Progenitor cell of endocrine pancreas (in vitro differentiated cells): ENCODE results near the gene PHACTR1. TPM values are rescaled to one million over a fixed set of nuclear protein-coding genes. Genes with fewer than 3 reads are reported as not detected.
"Not testable (repeated sequence)": the region's sequence is repeated elsewhere in the genome, so short reads cannot be mapped to it uniquely, and the experiment has no call there.

Experiments
- DNase-seq: peaks from one replicate; pipeline ENCODE4 v3.0.0; 2021; ENCODE audit warnings: low spot score; ENCODE audit not compliant: unreplicated experiment
- H3K27ac Mint-ChIP-seq: 2 replicates; pipeline ENCODE4 v1.8.0; 2021; ENCODE audit warnings: mild to moderate bottlenecking, moderate library complexity, mixed read lengths
- H3K27me3 Mint-ChIP-seq: 2 replicates; pipeline ENCODE4 v1.8.0; 2021; ENCODE audit warnings: mixed read lengths
- H3K36me3 Mint-ChIP-seq: 2 replicates; pipeline ENCODE4 v1.8.0; 2022; ENCODE audit warnings: mixed read lengths; ENCODE audit not compliant: insufficient read depth
- H3K4me1 Mint-ChIP-seq: 2 replicates; pipeline ENCODE4 v1.8.0; 2021; ENCODE audit warnings: low read depth, mixed read lengths
- H3K4me3 Mint-ChIP-seq: 2 replicates; pipeline ENCODE4 v1.8.0; 2021; ENCODE audit warnings: low read depth, mild to moderate bottlenecking, moderate library complexity, mixed read lengths
- H3K9me3 Mint-ChIP-seq: 2 replicates; pipeline ENCODE4 v1.8.0; 2021; ENCODE audit warnings: low read depth, mixed read lengths
- CTCF ChIP-seq: fragments of 200-600 bp; sonication (generic); IDR thresholded peaks from one replicate; pipeline ENCODE4 v1.5.0; 2021; ENCODE audit warnings: antibody characterized with exemption, mild to moderate bottlenecking; ENCODE audit not compliant: unreplicated experiment
- total RNA-seq: library from RNA; stranded (reverse); gene quantifications from 2 replicates; pipeline ENCODE4 v1.2.1, GENCODE V29; 2021

The PHACTR1 gene
- total RNA-seq, 1 donor from 2014 or later: 8.6 TPM

GRCh38 chr6:12720310-12720709, 3.7 kb downstream of the PHACTR1 start:
- Mint-ChIP-seq H3K4me3 (no peak overlapping the region), H3K27me3 (peaks cover 27% of the 10 kb centered on the region), H3K9me3 (no peaks in the 10 kb centered on the region), H3K4me1 (no peaks in the 10 kb centered on the region), H3K27ac (no peak overlapping the region), H3K36me3 (no peaks in the 10 kb centered on the region)
- no peak for DNase-seq
- no peak for TF ChIP-seq CTCF

- Mint-ChIP-seq H3K27me3 (peaks cover 21% of the 10 kb centered on the region), H3K27ac (no peak overlapping the region), H3K9me3 (no peaks in the 10 kb centered on the region), H3K36me3 (no peaks in the 10 kb centered on the region), H3K4me1 (no peaks in the 10 kb centered on the region), H3K4me3 (no peak overlapping the region)
- no peak for DNase-seq
- no peak for TF ChIP-seq CTCF
These were observed 8.7 kb downstream of the PHACTR1 start for GRCh38 chr6:12725263-12725662.

GRCh38 chr6:12729467-12729866, 12.9 kb downstream of the PHACTR1 start:
- Mint-ChIP-seq H3K27me3 (peaks cover 22% of the 10 kb centered on the region), H3K4me3 (no peak overlapping the region), H3K4me1 (no peaks in the 10 kb centered on the region), H3K36me3 (no peaks in the 10 kb centered on the region), H3K9me3 (no peaks in the 10 kb centered on the region), H3K27ac (no peak overlapping the region)
- DNase-seq: no peak
- TF ChIP-seq CTCF: no peak

- peaks cover 17% of the 10 kb centered on the region for H3K27me3 Mint-ChIP-seq
- H3K27ac Mint-ChIP-seq, DNase-seq, H3K9me3 Mint-ChIP-seq, H3K36me3 Mint-ChIP-seq, H3K4me3 Mint-ChIP-seq, H3K4me1 Mint-ChIP-seq: not testable (repeated sequence)
These were observed 14.2 kb downstream of the PHACTR1 start for GRCh38 chr6:12730809-12731208.

- Mint-ChIP-seq H3K27ac (no peak overlapping the region), H3K27me3 (peaks cover 9% of the 10 kb centered on the region), H3K36me3 (no peaks in the 10 kb centered on the region), H3K4me3 (no peak overlapping the region), H3K4me1 (no peaks in the 10 kb centered on the region), H3K9me3 (no peaks in the 10 kb centered on the region)
- DNase-seq: no peak
- no peak for TF ChIP-seq CTCF
These were observed 17.3 kb downstream of the PHACTR1 start for GRCh38 chr6:12733876-12734275.

- Mint-ChIP-seq H3K27me3 (peaks cover 5% of the 10 kb centered on the region), H3K9me3 (no peaks in the 10 kb centered on the region), H3K4me3 (no peak overlapping the region), H3K4me1 (no peaks in the 10 kb centered on the region), H3K36me3 (no peaks in the 10 kb centered on the region), H3K27ac (no peak overlapping the region)
- DNase-seq: no peak
- no peak for TF ChIP-seq CTCF
These were observed 19.2 kb downstream of the PHACTR1 start for GRCh38 chr6:12735786-12736185.
